ENCODE measurements around the gene RAB13. TPM values are rescaled to one million over a fixed set of nuclear protein-coding genes. Genes with fewer than 3 reads are reported as not detected.

Gene RAB13
- total and polyA plus RNA-seq, 2 of the 8 experiments (the other 6 are each of a cell fraction or from before 2014, with no cell fraction given), result 70.5 to 157 TPM

DNA sequence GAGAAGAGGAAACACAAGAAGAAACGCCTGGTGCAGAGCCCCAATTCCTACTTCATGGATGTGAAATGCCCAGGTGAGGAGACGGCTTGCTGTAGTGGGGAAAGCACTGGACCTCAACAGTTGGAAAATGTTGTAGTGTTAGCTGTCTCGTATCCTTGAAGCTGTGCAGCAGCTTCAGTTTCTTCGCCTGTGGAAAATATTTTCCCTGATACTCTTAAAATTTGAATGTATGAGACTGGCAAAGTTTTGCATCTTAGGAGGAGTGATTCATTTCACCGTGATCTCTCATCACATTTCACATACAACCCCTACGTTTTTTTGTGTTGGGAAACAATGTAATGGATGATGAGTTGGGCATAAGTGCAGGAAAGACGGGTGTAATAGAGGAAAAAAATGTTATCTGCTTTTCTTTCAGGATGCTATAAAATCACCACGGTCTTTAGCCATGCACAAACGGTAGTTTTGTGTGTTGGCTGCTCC lies 5.1 kb upstream of the RAB13 start (continued):
- TF ChIP-seq, protein P1, sequence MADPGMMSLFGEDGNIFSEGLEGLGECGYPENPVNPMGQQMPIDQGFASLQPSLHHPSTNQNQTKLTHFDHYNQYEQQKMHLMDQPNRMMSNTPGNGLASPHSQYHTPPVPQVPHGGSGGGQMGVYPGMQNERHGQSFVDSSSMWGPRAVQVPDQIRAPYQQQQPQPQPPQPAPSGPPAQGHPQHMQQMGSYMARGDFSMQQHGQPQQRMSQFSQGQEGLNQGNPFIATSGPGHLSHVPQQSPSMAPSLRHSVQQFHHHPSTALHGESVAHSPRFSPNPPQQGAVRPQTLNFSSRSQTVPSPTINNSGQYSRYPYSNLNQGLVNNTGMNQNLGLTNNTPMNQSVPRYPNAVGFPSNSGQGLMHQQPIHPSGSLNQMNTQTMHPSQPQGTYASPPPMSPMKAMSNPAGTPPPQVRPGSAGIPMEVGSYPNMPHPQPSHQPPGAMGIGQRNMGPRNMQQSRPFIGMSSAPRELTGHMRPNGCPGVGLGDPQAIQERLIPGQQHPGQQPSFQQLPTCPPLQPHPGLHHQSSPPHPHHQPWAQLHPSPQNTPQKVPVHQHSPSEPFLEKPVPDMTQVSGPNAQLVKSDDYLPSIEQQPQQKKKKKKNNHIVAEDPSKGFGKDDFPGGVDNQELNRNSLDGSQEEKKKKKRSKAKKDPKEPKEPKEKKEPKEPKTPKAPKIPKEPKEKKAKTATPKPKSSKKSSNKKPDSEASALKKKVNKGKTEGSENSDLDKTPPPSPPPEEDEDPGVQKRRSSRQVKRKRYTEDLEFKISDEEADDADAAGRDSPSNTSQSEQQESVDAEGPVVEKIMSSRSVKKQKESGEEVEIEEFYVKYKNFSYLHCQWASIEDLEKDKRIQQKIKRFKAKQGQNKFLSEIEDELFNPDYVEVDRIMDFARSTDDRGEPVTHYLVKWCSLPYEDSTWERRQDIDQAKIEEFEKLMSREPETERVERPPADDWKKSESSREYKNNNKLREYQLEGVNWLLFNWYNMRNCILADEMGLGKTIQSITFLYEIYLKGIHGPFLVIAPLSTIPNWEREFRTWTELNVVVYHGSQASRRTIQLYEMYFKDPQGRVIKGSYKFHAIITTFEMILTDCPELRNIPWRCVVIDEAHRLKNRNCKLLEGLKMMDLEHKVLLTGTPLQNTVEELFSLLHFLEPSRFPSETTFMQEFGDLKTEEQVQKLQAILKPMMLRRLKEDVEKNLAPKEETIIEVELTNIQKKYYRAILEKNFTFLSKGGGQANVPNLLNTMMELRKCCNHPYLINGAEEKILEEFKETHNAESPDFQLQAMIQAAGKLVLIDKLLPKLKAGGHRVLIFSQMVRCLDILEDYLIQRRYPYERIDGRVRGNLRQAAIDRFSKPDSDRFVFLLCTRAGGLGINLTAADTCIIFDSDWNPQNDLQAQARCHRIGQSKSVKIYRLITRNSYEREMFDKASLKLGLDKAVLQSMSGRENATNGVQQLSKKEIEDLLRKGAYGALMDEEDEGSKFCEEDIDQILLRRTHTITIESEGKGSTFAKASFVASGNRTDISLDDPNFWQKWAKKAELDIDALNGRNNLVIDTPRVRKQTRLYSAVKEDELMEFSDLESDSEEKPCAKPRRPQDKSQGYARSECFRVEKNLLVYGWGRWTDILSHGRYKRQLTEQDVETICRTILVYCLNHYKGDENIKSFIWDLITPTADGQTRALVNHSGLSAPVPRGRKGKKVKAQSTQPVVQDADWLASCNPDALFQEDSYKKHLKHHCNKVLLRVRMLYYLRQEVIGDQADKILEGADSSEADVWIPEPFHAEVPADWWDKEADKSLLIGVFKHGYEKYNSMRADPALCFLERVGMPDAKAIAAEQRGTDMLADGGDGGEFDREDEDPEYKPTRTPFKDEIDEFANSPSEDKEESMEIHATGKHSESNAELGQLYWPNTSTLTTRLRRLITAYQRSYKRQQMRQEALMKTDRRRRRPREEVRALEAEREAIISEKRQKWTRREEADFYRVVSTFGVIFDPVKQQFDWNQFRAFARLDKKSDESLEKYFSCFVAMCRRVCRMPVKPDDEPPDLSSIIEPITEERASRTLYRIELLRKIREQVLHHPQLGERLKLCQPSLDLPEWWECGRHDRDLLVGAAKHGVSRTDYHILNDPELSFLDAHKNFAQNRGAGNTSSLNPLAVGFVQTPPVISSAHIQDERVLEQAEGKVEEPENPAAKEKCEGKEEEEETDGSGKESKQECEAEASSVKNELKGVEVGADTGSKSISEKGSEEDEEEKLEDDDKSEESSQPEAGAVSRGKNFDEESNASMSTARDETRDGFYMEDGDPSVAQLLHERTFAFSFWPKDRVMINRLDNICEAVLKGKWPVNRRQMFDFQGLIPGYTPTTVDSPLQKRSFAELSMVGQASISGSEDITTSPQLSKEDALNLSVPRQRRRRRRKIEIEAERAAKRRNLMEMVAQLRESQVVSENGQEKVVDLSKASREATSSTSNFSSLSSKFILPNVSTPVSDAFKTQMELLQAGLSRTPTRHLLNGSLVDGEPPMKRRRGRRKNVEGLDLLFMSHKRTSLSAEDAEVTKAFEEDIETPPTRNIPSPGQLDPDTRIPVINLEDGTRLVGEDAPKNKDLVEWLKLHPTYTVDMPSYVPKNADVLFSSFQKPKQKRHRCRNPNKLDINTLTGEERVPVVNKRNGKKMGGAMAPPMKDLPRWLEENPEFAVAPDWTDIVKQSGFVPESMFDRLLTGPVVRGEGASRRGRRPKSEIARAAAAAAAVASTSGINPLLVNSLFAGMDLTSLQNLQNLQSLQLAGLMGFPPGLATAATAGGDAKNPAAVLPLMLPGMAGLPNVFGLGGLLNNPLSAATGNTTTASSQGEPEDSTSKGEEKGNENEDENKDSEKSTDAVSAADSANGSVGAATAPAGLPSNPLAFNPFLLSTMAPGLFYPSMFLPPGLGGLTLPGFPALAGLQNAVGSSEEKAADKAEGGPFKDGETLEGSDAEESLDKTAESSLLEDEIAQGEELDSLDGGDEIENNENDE (IDR thresholded peaks at IDR 0.05; ENCODE audit: insufficient replicate concordance, low read length), result no peak
- no peak for TF ChIP-seq JUN (IDR thresholded peaks at IDR 0.05; ENCODE audit: low read depth, low read length)
- no peak for TF ChIP-seq EP300 (IDR thresholded peaks at IDR 0.05; ENCODE audit: borderline replicate concordance in 1 of 2, low read depth in 2 of 2, low read length in 2 of 2)
- TF ChIP-seq FOSL1 (IDR thresholded peaks at IDR 0.05; ENCODE audit: insufficient read depth, low read depth, low read length), result no peak
- TF ChIP-seq SAP30 (IDR thresholded peaks at IDR 0.05; ENCODE audit: insufficient read depth, insufficient replicate concordance, low read length), result no peak
- TF ChIP-seq, protein P2, sequence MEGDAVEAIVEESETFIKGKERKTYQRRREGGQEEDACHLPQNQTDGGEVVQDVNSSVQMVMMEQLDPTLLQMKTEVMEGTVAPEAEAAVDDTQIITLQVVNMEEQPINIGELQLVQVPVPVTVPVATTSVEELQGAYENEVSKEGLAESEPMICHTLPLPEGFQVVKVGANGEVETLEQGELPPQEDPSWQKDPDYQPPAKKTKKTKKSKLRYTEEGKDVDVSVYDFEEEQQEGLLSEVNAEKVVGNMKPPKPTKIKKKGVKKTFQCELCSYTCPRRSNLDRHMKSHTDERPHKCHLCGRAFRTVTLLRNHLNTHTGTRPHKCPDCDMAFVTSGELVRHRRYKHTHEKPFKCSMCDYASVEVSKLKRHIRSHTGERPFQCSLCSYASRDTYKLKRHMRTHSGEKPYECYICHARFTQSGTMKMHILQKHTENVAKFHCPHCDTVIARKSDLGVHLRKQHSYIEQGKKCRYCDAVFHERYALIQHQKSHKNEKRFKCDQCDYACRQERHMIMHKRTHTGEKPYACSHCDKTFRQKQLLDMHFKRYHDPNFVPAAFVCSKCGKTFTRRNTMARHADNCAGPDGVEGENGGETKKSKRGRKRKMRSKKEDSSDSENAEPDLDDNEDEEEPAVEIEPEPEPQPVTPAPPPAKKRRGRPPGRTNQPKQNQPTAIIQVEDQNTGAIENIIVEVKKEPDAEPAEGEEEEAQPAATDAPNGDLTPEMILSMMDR (IDR thresholded peaks at IDR 0.05; ENCODE audit: control extremely low read depth in 1 of 3, insufficient read depth in 1 of 3, low read depth in 1 of 3, low read length in 3 of 3), result no peak
- no peak for TF ChIP-seq RAD21 (IDR thresholded peaks at IDR 0.05 in 1 of 2, conservative IDR thresholded peaks at IDR 0.05 in 1 of 2; ENCODE audit: low read depth in 2 of 2, low read length in 2 of 2)

All from H1 (cell line).